Progenitor cell of endocrine pancreas (in vitro differentiated cells): ENCODE measurements around the gene IL32. TPM values are rescaled to one million over a fixed set of nuclear protein-coding genes. Genes with fewer than 3 reads are reported as not detected.

Experiments used
- DNase-seq: peaks from one replicate; pipeline ENCODE4 v3.0.0; 2021; ENCODE audit warnings: low spot score; ENCODE audit not compliant: unreplicated experiment
- H3K27ac Mint-ChIP-seq: 2 replicates; pipeline ENCODE4 v1.8.0; 2021; ENCODE audit warnings: mild to moderate bottlenecking, moderate library complexity, mixed read lengths
- H3K27me3 Mint-ChIP-seq: 2 replicates; pipeline ENCODE4 v1.8.0; 2021; ENCODE audit warnings: mixed read lengths
- H3K36me3 Mint-ChIP-seq: 2 replicates; pipeline ENCODE4 v1.8.0; 2022; ENCODE audit warnings: mixed read lengths; ENCODE audit not compliant: insufficient read depth
- H3K4me1 Mint-ChIP-seq: 2 replicates; pipeline ENCODE4 v1.8.0; 2021; ENCODE audit warnings: low read depth, mixed read lengths
- H3K4me3 Mint-ChIP-seq: 2 replicates; pipeline ENCODE4 v1.8.0; 2021; ENCODE audit warnings: low read depth, mild to moderate bottlenecking, moderate library complexity, mixed read lengths
- H3K9me3 Mint-ChIP-seq: 2 replicates; pipeline ENCODE4 v1.8.0; 2021; ENCODE audit warnings: low read depth, mixed read lengths
- CTCF ChIP-seq: fragments of 200-600 bp; sonication (generic); IDR thresholded peaks from one replicate; pipeline ENCODE4 v1.5.0; 2021; ENCODE audit warnings: antibody characterized with exemption, mild to moderate bottlenecking; ENCODE audit not compliant: unreplicated experiment
- total RNA-seq: library from RNA; stranded (reverse); gene quantifications from 2 replicates; pipeline ENCODE4 v1.2.1, GENCODE V29; 2021

Gene IL32
- total RNA-seq, 1 donor from 2014 or later: 2.9 TPM

- Mint-ChIP-seq H3K27me3 (no peaks in the 10 kb centered on the region), H3K4me1 (peaks cover 28% of the 10 kb centered on the region), H3K27ac (peak overlapping the region; percentile 99), H3K36me3 (peaks cover 5% of the 10 kb centered on the region), H3K9me3 (no peaks in the 10 kb centered on the region), H3K4me3 (peak overlapping the region; percentile 91)
- no peak for DNase-seq
- TF ChIP-seq CTCF: no peak
Measured at GRCh38 chr16:3022684-3023414, 42.6 kb upstream of the IL32 start.

GRCh38 chr16:3023415-3023668, 42.1 kb upstream of the IL32 start:
- DNase-seq: no peak
- H3K4me1 Mint-ChIP-seq: peaks cover 27% of the 10 kb centered on the region
- H3K27ac Mint-ChIP-seq: peak overlapping the region; percentile 99
- peaks cover 5% of the 10 kb centered on the region for H3K36me3 Mint-ChIP-seq
- no peaks in the 10 kb centered on the region for H3K27me3 Mint-ChIP-seq
- peak overlapping the region; percentile 91 for H3K4me3 Mint-ChIP-seq
- no peak for TF ChIP-seq CTCF
- H3K9me3 Mint-ChIP-seq: no peaks in the 10 kb centered on the region

GRCh38 chr16:3023669-3024478, 41.6 kb upstream of the IL32 start, which contains the start of the genes HCFC1R1 and THOC6:
Gene HCFC1R1 (minus strand): TSS chr16:3023942. CDS start chr16:3023941, 1 bp downstream.
Gene THOC6 (plus strand): TSS chr16:3024035. CDS start chr16:3024327, 292 bp downstream.
- peak; percentile 86 for DNase-seq
- Mint-ChIP-seq H3K36me3 (peaks cover 5% of the 10 kb centered on the region), H3K4me1 (peaks cover 27% of the 10 kb centered on the region), H3K4me3 (peak within 1 kb of the TSS; percentile 91), H3K27me3 (no peaks in the 10 kb centered on the region), H3K27ac (peak within 1 kb of the TSS; percentile 99), H3K9me3 (no peaks in the 10 kb centered on the region)
- no peak for TF ChIP-seq CTCF

GRCh38 chr16:3025032-3026002, 40.1 kb upstream of the IL32 start:
- Mint-ChIP-seq H3K27ac (no peak overlapping the region), H3K36me3 (peaks cover 8% of the 10 kb centered on the region), H3K4me3 (peak overlapping the region; percentile 26), H3K4me1 (peaks cover 25% of the 10 kb centered on the region), H3K9me3 (no peaks in the 10 kb centered on the region), H3K27me3 (peaks cover 5% of the 10 kb centered on the region)
- DNase-seq: no peak
- no peak for TF ChIP-seq CTCF

GRCh38 chr16:3026003-3026378, 39.4 kb upstream of the IL32 start:
- H3K36me3 Mint-ChIP-seq: peaks cover 8% of the 10 kb centered on the region
- H3K4me1 Mint-ChIP-seq: peaks cover 25% of the 10 kb centered on the region
- no peaks in the 10 kb centered on the region for H3K9me3 Mint-ChIP-seq
- peak overlapping the region; percentile 10 for H3K27ac Mint-ChIP-seq
- no peak for DNase-seq
- H3K27me3 Mint-ChIP-seq: peaks cover 5% of the 10 kb centered on the region
- H3K4me3 Mint-ChIP-seq: no peak overlapping the region
- no peak for TF ChIP-seq CTCF
